ENCODE measurements around the gene TTC9. TPM values are rescaled to one million over a fixed set of nuclear protein-coding genes. Genes with fewer than 3 reads are reported as not detected.

TTC9 gene
- total and polyA plus RNA-seq, 2 donors from 2014 or later: 2.6 to 5.2 TPM

GRCh38 chr14:70664698-70665447 is 23.2 kb downstream of the TTC9 start:
- FAIRE-seq: no peak
- no peak for DNase-seq
- H3K4me3 ChIP-seq (ENCODE audit: low read length in 3 of 3): no peak overlapping the region
- H3K27me3 ChIP-seq (ENCODE audit: control insufficient read depth, insufficient read depth, low read length): no peaks in the 10 kb centered on the region
- peak overlapping the region in 1 of 3 donors; percentile 28 for H3K9ac ChIP-seq (ENCODE audit: low read length in 3 of 3)
- H3K27ac ChIP-seq (ENCODE audit: low read depth in 2 of 2, low read length in 2 of 2): no peak overlapping the region
- TF ChIP-seq, protein P1, sequence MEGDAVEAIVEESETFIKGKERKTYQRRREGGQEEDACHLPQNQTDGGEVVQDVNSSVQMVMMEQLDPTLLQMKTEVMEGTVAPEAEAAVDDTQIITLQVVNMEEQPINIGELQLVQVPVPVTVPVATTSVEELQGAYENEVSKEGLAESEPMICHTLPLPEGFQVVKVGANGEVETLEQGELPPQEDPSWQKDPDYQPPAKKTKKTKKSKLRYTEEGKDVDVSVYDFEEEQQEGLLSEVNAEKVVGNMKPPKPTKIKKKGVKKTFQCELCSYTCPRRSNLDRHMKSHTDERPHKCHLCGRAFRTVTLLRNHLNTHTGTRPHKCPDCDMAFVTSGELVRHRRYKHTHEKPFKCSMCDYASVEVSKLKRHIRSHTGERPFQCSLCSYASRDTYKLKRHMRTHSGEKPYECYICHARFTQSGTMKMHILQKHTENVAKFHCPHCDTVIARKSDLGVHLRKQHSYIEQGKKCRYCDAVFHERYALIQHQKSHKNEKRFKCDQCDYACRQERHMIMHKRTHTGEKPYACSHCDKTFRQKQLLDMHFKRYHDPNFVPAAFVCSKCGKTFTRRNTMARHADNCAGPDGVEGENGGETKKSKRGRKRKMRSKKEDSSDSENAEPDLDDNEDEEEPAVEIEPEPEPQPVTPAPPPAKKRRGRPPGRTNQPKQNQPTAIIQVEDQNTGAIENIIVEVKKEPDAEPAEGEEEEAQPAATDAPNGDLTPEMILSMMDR (IDR thresholded peaks at IDR 0.05; ENCODE audit: borderline replicate concordance, extremely low read depth, insufficient read depth): no peak
- H3K4me1 ChIP-seq (ENCODE audit: control insufficient read depth in 2 of 3, insufficient read depth in 2 of 3, low read depth in 1 of 3, low read length in 3 of 3): peaks cover 0 to 7% (median 6%) of the 10 kb centered on the region in 3 donors
- H3K36me3 ChIP-seq (ENCODE audit: control insufficient read depth in 2 of 3, insufficient read depth in 3 of 3, low read length in 3 of 3): no peaks in the 10 kb centered on the region
- H3K9me3 ChIP-seq (ENCODE audit: control insufficient read depth in 2 of 3, insufficient read depth in 1 of 3, low read length in 3 of 3): no peaks in the 10 kb centered on the region
- intact Hi-C loops (cut with DNase I): no loop called here

- H3K27ac ChIP-seq (ENCODE audit: low read depth in 2 of 2, low read length in 2 of 2): no peak overlapping the region
- no peak overlapping the region for H3K4me3 ChIP-seq (ENCODE audit: low read length in 3 of 3)
- H3K4me1 ChIP-seq (ENCODE audit: control insufficient read depth in 2 of 3, insufficient read depth in 2 of 3, low read depth in 1 of 3, low read length in 3 of 3): peaks cover 0 to 7% (median 6%) of the 10 kb centered on the region in 3 donors
- no peaks in the 10 kb centered on the region for H3K27me3 ChIP-seq (ENCODE audit: control insufficient read depth, insufficient read depth, low read length)
- H3K36me3 ChIP-seq (ENCODE audit: control insufficient read depth in 2 of 3, insufficient read depth in 3 of 3, low read length in 3 of 3): no peaks in the 10 kb centered on the region
- intact Hi-C loops (cut with DNase I): no loop called here
- H3K9me3 ChIP-seq (ENCODE audit: control insufficient read depth in 2 of 3, insufficient read depth in 1 of 3, low read length in 3 of 3): no peaks in the 10 kb centered on the region
- H3K9ac ChIP-seq (ENCODE audit: low read length in 3 of 3): no peak overlapping the region
- TF ChIP-seq, protein P1 (IDR thresholded peaks at IDR 0.05; ENCODE audit: borderline replicate concordance, extremely low read depth, insufficient read depth): no peak
- no peak for FAIRE-seq
- peak in 4 of 5 donors; percentile 17 to 79 (median 42) for DNase-seq
Observed at GRCh38 chr14:70665448-70666360, 24.0 kb downstream of the TTC9 start.

GRCh38 chr14:70666361-70666686 is 24.6 kb downstream of the TTC9 start:
- Histone ChIP-seq H3K9me3 (ENCODE audit: control insufficient read depth in 2 of 3, insufficient read depth in 1 of 3, low read length in 3 of 3) (no peaks in the 10 kb centered on the region), H3K9ac (ENCODE audit: low read length in 3 of 3) (no peak overlapping the region), H3K27me3 (ENCODE audit: control insufficient read depth, insufficient read depth, low read length) (no peaks in the 10 kb centered on the region), H3K4me3 (ENCODE audit: low read length in 3 of 3) (no peak overlapping the region), H3K36me3 (ENCODE audit: control insufficient read depth in 2 of 3, insufficient read depth in 3 of 3, low read length in 3 of 3) (no peaks in the 10 kb centered on the region), H3K4me1 (ENCODE audit: control insufficient read depth in 2 of 3, insufficient read depth in 2 of 3, low read depth in 1 of 3, low read length in 3 of 3) (peaks cover 0 to 6% (median 4%) of the 10 kb centered on the region in 3 donors), H3K27ac (ENCODE audit: low read depth in 2 of 2, low read length in 2 of 2) (no peak overlapping the region)
- no peak for DNase-seq
- FAIRE-seq: no peak
- intact Hi-C loops (cut with DNase I): no loop called here
- TF ChIP-seq, protein P1 (IDR thresholded peaks at IDR 0.05; ENCODE audit: borderline replicate concordance, extremely low read depth, insufficient read depth): no peak

Measured in kidney (tissue), 14 donors.